ENCODE measurements around the gene CUTC. TPM values are rescaled to one million over a fixed set of nuclear protein-coding genes. Genes with fewer than 3 reads are reported as not detected.

Gene CUTC, protein sequence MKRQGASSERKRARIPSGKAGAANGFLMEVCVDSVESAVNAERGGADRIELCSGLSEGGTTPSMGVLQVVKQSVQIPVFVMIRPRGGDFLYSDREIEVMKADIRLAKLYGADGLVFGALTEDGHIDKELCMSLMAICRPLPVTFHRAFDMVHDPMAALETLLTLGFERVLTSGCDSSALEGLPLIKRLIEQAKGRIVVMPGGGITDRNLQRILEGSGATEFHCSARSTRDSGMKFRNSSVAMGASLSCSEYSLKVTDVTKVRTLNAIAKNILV
- total RNA-seq, result 14.4 to 19.1 TPM (median 14.5 TPM) in 3 replicates
- long read RNA-seq, transcript CUTC-203 (8 exons, 831 nt), result minor isoform, 9 of 34 reads
- long read RNA-seq, transcript CUTC-202 (9 exons, 1,346 nt), result major isoform, 15 of 34 reads
- long read RNA-seq, partial matches to known transcripts, result 3 of 34 reads
- long read RNA-seq, other reads (novel, unspliced or antisense), result 7 of 34 reads

- no peaks in the 10 kb centered on the region for H3K27me3 Mint-ChIP-seq (ENCODE audit: low read depth)
- peak within 1 kb of the TSS; percentile 87 for H3K4me3 Mint-ChIP-seq (ENCODE audit: unreplicated experiment)
- no peaks in the 10 kb centered on the region for H3K9me3 Mint-ChIP-seq (ENCODE audit: low read depth)
- peaks cover 18% of the 10 kb centered on the region for H3K4me1 Mint-ChIP-seq (ENCODE audit: low read depth)
- TF ChIP-seq, protein P1, sequence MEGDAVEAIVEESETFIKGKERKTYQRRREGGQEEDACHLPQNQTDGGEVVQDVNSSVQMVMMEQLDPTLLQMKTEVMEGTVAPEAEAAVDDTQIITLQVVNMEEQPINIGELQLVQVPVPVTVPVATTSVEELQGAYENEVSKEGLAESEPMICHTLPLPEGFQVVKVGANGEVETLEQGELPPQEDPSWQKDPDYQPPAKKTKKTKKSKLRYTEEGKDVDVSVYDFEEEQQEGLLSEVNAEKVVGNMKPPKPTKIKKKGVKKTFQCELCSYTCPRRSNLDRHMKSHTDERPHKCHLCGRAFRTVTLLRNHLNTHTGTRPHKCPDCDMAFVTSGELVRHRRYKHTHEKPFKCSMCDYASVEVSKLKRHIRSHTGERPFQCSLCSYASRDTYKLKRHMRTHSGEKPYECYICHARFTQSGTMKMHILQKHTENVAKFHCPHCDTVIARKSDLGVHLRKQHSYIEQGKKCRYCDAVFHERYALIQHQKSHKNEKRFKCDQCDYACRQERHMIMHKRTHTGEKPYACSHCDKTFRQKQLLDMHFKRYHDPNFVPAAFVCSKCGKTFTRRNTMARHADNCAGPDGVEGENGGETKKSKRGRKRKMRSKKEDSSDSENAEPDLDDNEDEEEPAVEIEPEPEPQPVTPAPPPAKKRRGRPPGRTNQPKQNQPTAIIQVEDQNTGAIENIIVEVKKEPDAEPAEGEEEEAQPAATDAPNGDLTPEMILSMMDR (IDR thresholded peaks at IDR 0.05), result peak; percentile 67
- H3K36me3 Mint-ChIP-seq (ENCODE audit: low read depth), result peaks cover 5% of the 10 kb centered on the region
- H3K27ac Mint-ChIP-seq (ENCODE audit: unreplicated experiment), result peak within 1 kb of the TSS; percentile 97
- peak; percentile 98 for DNase-seq (ENCODE audit: low spot score)
Measured at GRCh38 chr10:99732033-99732842, at the start of gene CUTC, which contains the start of gene COX15. TSS of gene CUTC (plus strand) at chr10:99732234. CDS start at chr10:99732349, 115 bp downstream. TSS of gene COX15 (minus strand) at chr10:99732127. CDS start at chr10:99732049, 78 bp downstream.

- DNase-seq (ENCODE audit: low spot score), result no peak
- Mint-ChIP-seq H3K27ac (ENCODE audit: unreplicated experiment) (no peak overlapping the region), H3K4me3 (ENCODE audit: unreplicated experiment) (no peak overlapping the region)
Measured at GRCh38 chr10:99682752-99683151, 49.3 kb upstream of the CUTC start.

GRCh38 chr10:99685597-99685967 is 46.5 kb upstream of the CUTC start:
- H3K36me3 Mint-ChIP-seq (ENCODE audit: low read depth), result peaks cover 12% of the 10 kb centered on the region
- TF ChIP-seq, protein P1 (IDR thresholded peaks at IDR 0.05), result no peak
- no peaks in the 10 kb centered on the region for H3K9me3 Mint-ChIP-seq (ENCODE audit: low read depth)
- DNase-seq (ENCODE audit: low spot score), result no peak
- peaks cover 4% of the 10 kb centered on the region for H3K4me1 Mint-ChIP-seq (ENCODE audit: low read depth)
- H3K27me3 Mint-ChIP-seq (ENCODE audit: low read depth), result no peaks in the 10 kb centered on the region
- H3K27ac Mint-ChIP-seq (ENCODE audit: unreplicated experiment), result no peak overlapping the region
- H3K4me3 Mint-ChIP-seq (ENCODE audit: unreplicated experiment), result no peak overlapping the region

More at GRCh38 chr10:99682752-99683151, 49.3 kb upstream of the CUTC start:
- Mint-ChIP-seq H3K9me3 (ENCODE audit: low read depth) (no peaks in the 10 kb centered on the region), H3K36me3 (ENCODE audit: low read depth) (peaks cover 15% of the 10 kb centered on the region), H3K4me1 (ENCODE audit: low read depth) (peaks cover 4% of the 10 kb centered on the region), H3K27me3 (ENCODE audit: low read depth) (no peaks in the 10 kb centered on the region)
- TF ChIP-seq, protein P1 (IDR thresholded peaks at IDR 0.05), result peak; percentile 29

- TF ChIP-seq, protein P1 (IDR thresholded peaks at IDR 0.05), result no peak
- Mint-ChIP-seq H3K36me3 (ENCODE audit: low read depth) (peaks cover 26% of the 10 kb centered on the region), H3K9me3 (ENCODE audit: low read depth) (no peaks in the 10 kb centered on the region), H3K4me3 (ENCODE audit: unreplicated experiment) (no peak overlapping the region), H3K4me1 (ENCODE audit: low read depth) (peaks cover 10% of the 10 kb centered on the region), H3K27me3 (ENCODE audit: low read depth) (no peaks in the 10 kb centered on the region), H3K27ac (ENCODE audit: unreplicated experiment) (no peak overlapping the region)
- DNase-seq (ENCODE audit: low spot score), result no peak
Measured at GRCh38 chr10:99689461-99689860, 42.6 kb upstream of the CUTC start.

Data from chondrocyte (in vitro differentiated cells).